GM19238 (cell line): ENCODE data around the gene B4GALT3.
A peak's percentile ranks its signal among the peaks of the same experiment; 100 is the strongest.

Experiments
- DNase-seq: peaks from one replicate; pipeline ENCODE4 v3.0.0; 2011; ENCODE audit warnings: low spot score; ENCODE audit not compliant: insufficient read length

Gene B4GALT3

GRCh38 chr1:161163793-161164192, 13.5 kb downstream of the B4GALT3 start:
- no peak for DNase-seq

DNA sequence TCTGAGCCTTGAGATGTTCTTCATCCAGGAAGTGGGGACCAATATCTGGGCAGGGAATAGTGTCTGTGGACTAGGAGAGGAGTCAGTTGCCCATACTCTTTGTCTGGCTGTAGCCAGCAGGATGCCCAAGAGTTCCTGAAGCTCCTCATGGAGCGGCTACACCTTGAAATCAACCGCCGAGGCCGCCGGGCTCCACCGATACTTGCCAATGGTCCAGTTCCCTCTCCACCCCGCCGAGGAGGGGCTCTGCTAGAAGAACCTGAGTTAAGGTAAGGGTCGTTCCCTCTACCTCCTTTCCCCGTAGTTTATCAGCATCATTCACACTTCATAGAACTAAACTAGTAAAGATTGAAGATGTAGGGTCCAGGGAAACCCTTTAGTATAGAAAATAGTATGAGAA, 14.5 kb downstream of the B4GALT3 start:
- no peak for DNase-seq

GRCh38 chr1:161162052-161162451, 15.3 kb downstream of the B4GALT3 start:
- no peak for DNase-seq

DNA sequence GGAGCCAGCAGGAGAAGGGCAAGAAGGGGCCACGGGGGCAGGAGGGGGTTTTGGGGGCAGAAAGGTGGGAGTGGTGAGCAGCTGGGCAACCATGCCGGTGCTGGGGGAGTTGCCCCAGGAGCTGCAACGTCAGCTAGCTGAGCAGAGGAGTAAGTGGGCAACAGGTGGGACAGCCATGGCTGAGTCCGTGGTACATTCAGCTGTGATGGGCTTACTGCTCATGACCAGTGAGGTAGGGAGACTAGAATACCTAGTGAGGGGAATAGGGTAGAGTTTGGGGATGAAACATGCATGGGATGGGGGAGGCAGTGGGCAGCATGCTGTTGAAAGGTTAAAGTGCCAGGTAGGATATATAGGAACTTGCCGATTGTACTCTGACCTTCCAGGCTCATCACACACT, 15.7 kb downstream of the B4GALT3 start:
- no peak for DNase-seq

GRCh38 chr1:161160671-161161145, 16.6 kb downstream of the B4GALT3 start:
- DNase-seq = no peak

DNA sequence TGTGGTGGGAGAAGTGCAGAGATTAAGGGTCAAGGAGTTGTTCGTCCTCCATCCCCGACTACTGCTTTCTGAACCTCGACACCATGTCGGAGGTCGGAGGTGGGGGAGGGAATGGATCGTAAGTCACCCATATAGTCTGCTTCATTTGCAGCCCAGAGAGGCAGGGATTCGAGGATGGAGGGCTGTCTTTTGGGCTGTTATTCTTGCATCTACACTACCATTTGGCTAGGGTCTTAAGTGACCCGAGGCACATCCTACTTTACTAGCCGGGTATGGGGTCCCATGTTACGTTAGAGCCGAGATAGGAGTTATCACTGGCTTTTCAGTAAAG, 17.4 kb downstream of the B4GALT3 start:
- no peak for DNase-seq

- DNase-seq = peak; percentile 95
Observed at GRCh38 chr1:161159087-161159912, 18.0 kb downstream of the B4GALT3 start, which contains the start of gene USP21. Gene USP21 (plus strand): TSS chr1:161159500. CDS start chr1:161160641, 1,141 bp downstream.

- no peak for DNase-seq
Observed at GRCh38 chr1:161158316-161159010, 18.8 kb downstream of the B4GALT3 start.

DNA sequence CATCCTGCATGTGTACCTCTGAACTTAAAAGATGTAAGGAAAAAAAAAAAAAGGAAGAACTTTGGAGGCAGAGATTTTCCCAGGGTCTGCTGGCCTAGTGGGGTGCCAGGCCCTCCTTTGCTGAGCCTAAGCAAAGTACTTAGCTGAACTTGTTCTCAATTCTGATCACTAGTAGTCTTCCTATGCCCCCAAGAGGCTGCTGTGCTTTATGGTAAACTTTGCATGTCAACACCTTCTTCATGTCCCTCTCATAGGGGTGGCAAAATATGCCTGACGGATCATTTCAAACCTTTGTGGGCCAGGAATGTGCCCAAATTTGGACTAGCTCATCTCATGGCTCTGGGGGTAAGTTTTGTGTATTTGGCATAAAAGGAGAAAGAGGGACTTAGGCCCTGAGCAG, 19.4 kb downstream of the B4GALT3 start:
- no peak for DNase-seq

GRCh38 chr1:161153682-161154337, 23.5 kb downstream of the B4GALT3 start, which contains the start of gene UFC1:
Gene UFC1 (plus strand): TSS chr1:161153978. CDS start chr1:161153998, 20 bp downstream.
- peak; percentile 86 for DNase-seq

GRCh38 chr1:161153176-161153575, 24.1 kb downstream of the B4GALT3 start:
- no peak for DNase-seq

DNA sequence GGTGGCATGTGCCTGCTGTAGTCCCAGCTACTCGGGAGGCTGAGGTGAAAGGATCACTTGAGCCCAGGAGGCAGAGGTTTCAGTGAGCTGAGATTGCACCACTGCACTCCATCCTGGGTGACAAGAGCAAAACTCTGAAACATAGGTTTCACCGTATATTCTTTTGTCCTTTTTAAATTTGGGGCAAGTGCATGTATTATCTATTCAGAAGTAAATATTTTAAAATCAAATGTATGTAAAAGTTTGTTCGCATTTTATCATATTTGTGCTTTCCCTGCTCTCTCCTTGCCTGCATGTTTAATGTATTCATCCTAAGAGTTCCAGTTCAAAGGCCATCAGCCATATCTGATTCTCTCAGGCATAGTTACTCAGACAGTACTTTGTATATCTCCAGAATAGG, 31.5 kb downstream of the B4GALT3 start:
- DNase-seq = no peak

GRCh38 chr1:161140755-161141400, 36.4 kb downstream of the B4GALT3 start:
- DNase-seq = no peak

- no peak for DNase-seq
Observed at GRCh38 chr1:161139766-161140165, 37.5 kb downstream of the B4GALT3 start.

- DNase-seq = no peak
Observed at GRCh38 chr1:161138431-161138830, 38.9 kb downstream of the B4GALT3 start.

DNA sequence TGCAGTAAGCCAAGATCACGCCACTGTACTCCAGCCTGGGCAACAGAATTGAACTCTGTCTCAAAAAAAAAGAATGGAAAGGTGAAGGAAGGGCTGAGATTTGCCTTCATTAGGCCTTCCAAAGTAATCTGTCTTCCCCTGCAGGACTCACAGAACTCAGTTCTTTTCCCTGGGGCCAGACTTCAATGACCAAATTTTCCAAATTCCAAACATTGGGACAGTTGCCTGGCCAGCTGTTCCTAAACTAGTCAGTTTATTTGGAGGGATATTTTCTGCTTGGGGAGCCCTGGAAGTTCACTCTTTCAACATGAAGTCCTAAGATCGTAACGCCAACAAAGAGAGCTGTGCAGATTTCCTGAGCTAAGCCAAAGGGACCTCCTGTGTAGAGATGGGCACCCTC, 39.4 kb downstream of the B4GALT3 start:
- no peak for DNase-seq

- no peak for DNase-seq
Observed at GRCh38 chr1:161133220-161133740, 44.0 kb downstream of the B4GALT3 start.

- DNase-seq = peak; percentile 91
Observed at GRCh38 chr1:161132410-161133219, 44.7 kb downstream of the B4GALT3 start, which contains the start of gene DEDD. Gene DEDD (minus strand): TSS chr1:161132667. CDS start chr1:161124462, 8,205 bp downstream.

DNA sequence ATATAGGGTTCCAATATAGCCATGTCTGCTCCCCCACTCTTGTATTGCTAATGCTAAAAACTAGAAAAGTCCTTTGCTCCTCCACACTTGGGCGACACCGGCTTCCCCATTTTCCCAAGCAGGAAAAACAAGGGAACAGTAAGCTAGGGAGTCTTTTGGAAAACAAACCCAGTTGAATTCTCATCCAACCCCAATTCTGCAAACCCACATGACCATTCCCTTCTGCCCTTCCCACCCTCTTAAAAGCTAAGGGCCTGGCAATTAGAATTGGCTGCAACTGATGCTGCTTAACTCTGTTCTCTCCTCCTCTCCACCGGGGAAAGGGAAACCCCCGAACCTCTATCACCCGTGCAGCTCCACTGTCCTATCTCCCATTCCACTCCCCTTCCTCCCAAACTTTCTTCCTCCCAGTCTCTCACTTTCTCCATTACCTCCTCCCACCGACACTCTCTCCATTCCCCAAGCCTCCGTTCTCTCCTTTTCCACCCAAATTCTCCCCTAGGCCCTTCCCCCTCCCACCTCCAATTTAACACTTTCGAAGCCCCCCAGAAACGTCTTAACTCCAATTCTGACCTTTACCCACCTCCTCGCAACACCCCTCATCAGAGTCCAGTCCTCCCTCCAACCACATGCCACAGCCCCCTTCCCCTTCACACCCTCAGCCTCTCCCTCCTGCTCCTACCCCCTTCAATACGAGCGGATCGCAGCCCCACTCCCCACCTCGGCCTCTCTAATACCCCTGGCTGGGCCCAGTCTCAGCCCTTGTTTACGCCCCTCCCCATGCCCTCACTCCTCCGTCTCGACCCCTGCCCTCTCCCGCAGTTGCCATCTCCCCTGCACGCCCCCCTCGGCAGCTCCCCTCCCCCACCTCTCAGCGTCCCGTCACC, 45.5 kb downstream of the B4GALT3 start:
- peak; percentile 27 for DNase-seq
